NCI-H526 treated with DMSO at 0.1 percent for 48 hours (cell line): ENCODE results near the gene POLR1F.

Experiments
- DNase-seq: peaks from one replicate; lab custom pipeline; 2025; lab: John Stamatoyannopoulos, UW

POLR1F gene

DNA sequence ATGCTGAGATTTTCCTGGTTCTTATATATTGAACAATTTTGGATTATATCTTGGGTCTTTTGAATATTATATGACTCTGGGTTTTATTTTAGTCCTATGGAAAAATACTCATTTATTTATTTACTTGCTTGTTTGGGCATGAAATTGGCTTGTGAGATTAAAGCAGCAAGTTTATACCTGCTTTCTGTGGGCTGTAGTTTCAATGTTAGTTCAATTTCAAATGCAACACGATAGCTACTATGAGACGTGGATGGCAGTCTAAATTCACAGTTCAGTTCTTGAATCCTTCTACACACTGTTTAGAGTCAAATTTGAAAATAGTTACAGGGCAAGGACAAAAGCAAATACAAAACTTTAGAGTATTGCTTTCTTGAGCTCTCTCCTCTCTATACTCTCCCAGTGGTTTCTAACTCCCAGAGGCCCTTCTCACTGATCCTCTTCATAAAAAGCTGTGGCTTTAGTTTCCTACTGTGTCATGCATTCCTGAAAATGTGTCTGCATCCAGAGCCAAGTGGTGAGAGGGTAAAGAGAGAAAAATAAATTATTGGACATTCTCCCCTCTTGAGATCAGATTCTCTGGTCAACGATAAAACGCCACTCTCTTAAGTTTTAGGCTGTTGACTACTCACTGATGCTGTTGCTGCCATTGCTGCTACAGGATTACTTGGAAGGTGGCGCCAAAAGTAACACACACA is 34.4 kb downstream of the POLR1F start:
- no peak for DNase-seq

DNA sequence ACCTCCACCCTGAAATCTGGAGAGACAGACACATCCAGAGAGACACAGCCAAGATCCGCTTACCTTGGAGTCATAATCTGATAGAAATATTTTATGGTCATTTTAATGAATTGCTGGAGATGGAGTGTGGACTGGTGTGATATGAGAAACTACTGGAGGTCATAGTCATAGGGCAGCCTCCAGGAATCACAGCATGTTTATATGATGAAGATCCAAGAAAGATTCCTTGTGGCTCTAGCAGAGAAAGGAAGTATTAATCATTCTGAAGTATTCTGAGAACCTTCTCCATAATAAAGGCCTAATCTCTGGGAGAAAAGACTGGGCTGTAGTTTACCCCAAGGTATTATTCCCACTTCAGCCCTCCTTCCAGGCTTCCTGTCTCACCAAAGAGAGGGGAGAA is 38.0 kb downstream of the POLR1F start:
- DNase-seq, result no peak

DNA sequence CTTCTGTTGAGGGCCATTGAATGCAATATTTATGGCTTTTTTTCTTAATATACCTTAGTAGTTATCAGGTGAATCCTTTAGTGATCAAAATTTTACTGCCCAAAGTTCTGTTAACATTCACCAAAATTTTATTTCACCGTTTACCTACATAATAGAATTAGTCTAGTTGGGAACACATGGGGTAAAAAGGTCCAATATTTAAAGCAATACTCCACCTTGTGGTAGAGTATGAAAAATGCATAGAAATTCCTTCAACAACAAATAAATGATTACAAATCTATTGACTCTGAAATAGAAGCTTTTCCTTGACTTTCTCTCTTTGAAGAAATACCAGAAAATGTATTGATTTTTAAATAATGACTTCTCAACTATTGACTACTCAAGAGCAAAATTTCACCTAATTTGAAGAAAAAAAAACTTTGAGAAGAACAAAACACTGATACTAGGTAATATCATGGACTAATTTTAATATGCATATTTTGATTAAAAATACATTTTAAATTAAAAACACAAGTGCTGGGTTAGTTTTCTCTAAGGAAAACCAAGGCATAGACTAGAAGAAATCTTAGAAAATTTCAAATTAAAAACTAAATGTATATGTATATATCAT is 43.3 kb downstream of the POLR1F start:
- DNase-seq, result peak; percentile 34

DNA sequence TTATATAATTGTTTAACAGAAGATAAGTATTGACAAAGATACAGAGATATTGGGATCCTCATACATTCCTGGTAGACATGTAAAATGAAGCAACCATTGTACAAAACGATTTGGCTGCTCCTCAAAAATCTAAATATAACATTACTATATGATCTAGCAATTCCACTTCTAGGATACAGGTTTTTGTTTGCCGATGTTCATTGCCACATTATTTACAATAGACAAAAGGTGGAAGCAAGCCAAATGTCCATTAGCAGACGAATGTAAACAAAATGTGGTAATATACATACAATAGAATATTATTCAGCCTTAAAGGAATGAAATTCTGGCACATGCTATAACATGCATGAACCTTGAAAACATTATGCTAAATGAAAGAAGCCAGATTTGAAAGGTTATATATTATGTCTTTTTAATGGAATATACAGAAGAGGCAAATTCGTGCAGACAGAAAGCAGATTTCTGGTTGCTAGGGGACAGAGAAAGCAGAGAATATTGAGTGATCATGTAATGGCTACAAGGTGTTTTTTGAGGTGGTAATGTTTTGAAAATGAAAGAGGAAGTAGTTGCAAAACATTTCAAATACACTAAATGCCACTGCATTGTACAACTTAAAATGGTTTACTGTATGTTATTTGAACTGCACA is 44.9 kb downstream of the POLR1F start:
- no peak for DNase-seq

DNA sequence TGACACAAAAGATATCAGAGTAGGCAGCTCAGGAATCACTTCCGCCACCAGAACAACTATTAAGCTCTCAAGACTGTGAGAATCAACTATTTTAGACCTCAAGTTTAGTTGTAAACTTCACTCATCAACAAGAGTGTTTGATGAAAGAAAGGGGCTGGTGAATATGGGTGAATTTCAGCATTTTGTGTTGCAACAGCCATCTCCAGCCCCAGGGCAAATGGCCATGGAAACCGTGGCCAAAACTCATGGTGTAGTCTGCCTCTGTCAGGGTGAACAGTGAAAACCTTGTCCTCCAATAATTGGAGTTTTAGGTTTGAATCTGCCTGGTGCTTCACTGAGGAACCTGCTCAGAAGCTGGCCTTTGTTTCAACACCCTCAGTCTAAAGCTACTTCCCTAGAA is 60.0 kb downstream of the POLR1F start:
- DNase-seq, result no peak
